ENCODE data around the gene OR9A2.

DNA sequence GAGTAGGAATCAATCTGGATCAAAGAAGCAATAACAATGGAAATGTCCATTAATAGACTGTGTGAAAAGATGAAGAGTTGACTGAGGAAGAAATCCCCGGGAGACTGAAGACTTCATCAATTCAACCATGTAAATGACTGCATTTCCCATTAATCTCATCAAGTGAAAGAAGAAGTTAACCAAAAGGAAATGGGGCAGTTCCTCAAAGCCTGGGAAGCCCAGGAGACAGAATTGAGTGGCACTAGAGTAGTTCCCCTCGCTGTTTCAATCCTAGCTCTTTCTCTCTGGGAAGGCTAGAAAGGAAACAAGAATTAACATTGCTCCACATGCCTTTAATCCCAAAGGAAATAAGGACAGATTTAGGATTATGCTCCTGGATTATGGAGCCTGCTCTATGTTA is 20.4 kb upstream of the OR9A2 start:
- TF ChIP-seq POLR2A (IDR thresholded peaks at IDR 0.05): no peak
- TF ChIP-seq, protein P1, sequence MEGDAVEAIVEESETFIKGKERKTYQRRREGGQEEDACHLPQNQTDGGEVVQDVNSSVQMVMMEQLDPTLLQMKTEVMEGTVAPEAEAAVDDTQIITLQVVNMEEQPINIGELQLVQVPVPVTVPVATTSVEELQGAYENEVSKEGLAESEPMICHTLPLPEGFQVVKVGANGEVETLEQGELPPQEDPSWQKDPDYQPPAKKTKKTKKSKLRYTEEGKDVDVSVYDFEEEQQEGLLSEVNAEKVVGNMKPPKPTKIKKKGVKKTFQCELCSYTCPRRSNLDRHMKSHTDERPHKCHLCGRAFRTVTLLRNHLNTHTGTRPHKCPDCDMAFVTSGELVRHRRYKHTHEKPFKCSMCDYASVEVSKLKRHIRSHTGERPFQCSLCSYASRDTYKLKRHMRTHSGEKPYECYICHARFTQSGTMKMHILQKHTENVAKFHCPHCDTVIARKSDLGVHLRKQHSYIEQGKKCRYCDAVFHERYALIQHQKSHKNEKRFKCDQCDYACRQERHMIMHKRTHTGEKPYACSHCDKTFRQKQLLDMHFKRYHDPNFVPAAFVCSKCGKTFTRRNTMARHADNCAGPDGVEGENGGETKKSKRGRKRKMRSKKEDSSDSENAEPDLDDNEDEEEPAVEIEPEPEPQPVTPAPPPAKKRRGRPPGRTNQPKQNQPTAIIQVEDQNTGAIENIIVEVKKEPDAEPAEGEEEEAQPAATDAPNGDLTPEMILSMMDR (IDR thresholded peaks at IDR 0.05): no peak
